ENCODE results near the gene AMH. TPM values are rescaled to one million over a fixed set of nuclear protein-coding genes. Genes with fewer than 3 reads are reported as not detected.

AMH gene
- total and polyA plus RNA-seq, 2 experiments from 2014 or later: 1.9 to 6.8 TPM

GRCh38 chr19:2221918-2222317 is 27.2 kb upstream of the AMH start:
- Histone ChIP-seq H3K27ac (ENCODE audit: low read depth) (no peak overlapping the region), H3K9me2 (ENCODE audit: insufficient read depth) (no peaks in the 10 kb centered on the region)

GRCh38 chr19:2223391-2223790 is 25.7 kb upstream of the AMH start:
- Histone ChIP-seq H4K20me1 (replicated peaks; ENCODE audit: insufficient read depth) (0 out of 2 replicates have a peak, but pooled peaks cover 3% of the 10 kb centered on the region), H3K4me3 (no peak overlapping the region), H3K79me2 (replicated peaks; ENCODE audit: insufficient read depth) (no peaks in the 10 kb centered on the region), H3K9me2 (ENCODE audit: insufficient read depth) (no peaks in the 10 kb centered on the region), H2AFZ (no peak overlapping the region), H3K27ac (ENCODE audit: low read depth) (no peak overlapping the region), H3K36me3 (ENCODE audit: insufficient read depth) (peaks cover 3% of the 10 kb centered on the region; the same call in 1 of the 2 replicates), H3K27me3 (ENCODE audit: insufficient read depth) (no peaks in the 10 kb centered on the region), H3K4me2 (no peak overlapping the region), H3F3A (replicated peaks; ENCODE audit: low read depth) (0 out of 2 replicates have a peak, but pooled peaks cover 4% of the 10 kb centered on the region), H3K4me1 (ENCODE audit: insufficient read depth) (no peaks in the 10 kb centered on the region)
- Mint-ChIP-seq H3K9me3 (no peaks in the 10 kb centered on the region), H3K4me3 (no peak overlapping the region), H3K27me3 (ENCODE audit: insufficient read depth, low read depth, poor library complexity) (peaks cover 11% of the 10 kb centered on the region), H3K27ac (no peak overlapping the region), H3K4me1 (no peaks in the 10 kb centered on the region), H3K36me3 (ENCODE audit: low read depth) (peaks cover 30% of the 10 kb centered on the region)
- ATAC-seq (no peak), DNase-seq (ENCODE audit: low spot score) (no peak)
- TF ChIP-seq EZH2phosphoT487 (IDR thresholded peaks at IDR 0.05; ENCODE audit: unreplicated experiment): no peak
- TF ChIP-seq ETS1 (IDR thresholded peaks at IDR 0.05): no peak
- TF ChIP-seq, protein P1, sequence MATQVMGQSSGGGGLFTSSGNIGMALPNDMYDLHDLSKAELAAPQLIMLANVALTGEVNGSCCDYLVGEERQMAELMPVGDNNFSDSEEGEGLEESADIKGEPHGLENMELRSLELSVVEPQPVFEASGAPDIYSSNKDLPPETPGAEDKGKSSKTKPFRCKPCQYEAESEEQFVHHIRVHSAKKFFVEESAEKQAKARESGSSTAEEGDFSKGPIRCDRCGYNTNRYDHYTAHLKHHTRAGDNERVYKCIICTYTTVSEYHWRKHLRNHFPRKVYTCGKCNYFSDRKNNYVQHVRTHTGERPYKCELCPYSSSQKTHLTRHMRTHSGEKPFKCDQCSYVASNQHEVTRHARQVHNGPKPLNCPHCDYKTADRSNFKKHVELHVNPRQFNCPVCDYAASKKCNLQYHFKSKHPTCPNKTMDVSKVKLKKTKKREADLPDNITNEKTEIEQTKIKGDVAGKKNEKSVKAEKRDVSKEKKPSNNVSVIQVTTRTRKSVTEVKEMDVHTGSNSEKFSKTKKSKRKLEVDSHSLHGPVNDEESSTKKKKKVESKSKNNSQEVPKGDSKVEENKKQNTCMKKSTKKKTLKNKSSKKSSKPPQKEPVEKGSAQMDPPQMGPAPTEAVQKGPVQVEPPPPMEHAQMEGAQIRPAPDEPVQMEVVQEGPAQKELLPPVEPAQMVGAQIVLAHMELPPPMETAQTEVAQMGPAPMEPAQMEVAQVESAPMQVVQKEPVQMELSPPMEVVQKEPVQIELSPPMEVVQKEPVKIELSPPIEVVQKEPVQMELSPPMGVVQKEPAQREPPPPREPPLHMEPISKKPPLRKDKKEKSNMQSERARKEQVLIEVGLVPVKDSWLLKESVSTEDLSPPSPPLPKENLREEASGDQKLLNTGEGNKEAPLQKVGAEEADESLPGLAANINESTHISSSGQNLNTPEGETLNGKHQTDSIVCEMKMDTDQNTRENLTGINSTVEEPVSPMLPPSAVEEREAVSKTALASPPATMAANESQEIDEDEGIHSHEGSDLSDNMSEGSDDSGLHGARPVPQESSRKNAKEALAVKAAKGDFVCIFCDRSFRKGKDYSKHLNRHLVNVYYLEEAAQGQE (IDR thresholded peaks at IDR 0.05; ENCODE audit: unreplicated experiment): no peak
- TF ChIP-seq JUNB (IDR thresholded peaks at IDR 0.05; ENCODE audit: unreplicated experiment): no peak
- TF ChIP-seq CREB1 (CRISPR knock-in tag; IDR thresholded peaks at IDR 0.05; ENCODE audit: low read depth): no peak
- TF ChIP-seq EZH2 (IDR thresholded peaks at IDR 0.05; ENCODE audit: low read depth, unreplicated experiment): no peak
- TF ChIP-seq POLR2AphosphoS5 (IDR thresholded peaks at IDR 0.05; ENCODE audit: low read depth): no peak
- TF ChIP-seq, protein P2, sequence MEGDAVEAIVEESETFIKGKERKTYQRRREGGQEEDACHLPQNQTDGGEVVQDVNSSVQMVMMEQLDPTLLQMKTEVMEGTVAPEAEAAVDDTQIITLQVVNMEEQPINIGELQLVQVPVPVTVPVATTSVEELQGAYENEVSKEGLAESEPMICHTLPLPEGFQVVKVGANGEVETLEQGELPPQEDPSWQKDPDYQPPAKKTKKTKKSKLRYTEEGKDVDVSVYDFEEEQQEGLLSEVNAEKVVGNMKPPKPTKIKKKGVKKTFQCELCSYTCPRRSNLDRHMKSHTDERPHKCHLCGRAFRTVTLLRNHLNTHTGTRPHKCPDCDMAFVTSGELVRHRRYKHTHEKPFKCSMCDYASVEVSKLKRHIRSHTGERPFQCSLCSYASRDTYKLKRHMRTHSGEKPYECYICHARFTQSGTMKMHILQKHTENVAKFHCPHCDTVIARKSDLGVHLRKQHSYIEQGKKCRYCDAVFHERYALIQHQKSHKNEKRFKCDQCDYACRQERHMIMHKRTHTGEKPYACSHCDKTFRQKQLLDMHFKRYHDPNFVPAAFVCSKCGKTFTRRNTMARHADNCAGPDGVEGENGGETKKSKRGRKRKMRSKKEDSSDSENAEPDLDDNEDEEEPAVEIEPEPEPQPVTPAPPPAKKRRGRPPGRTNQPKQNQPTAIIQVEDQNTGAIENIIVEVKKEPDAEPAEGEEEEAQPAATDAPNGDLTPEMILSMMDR (conservative IDR thresholded peaks at IDR 0.05; ENCODE audit: low read depth in 2 of 2): no peak
- no peak for TF ChIP-seq NANOG (IDR thresholded peaks at IDR 0.05; ENCODE audit: borderline replicate concordance)

More at GRCh38 chr19:2221918-2222317, 27.2 kb upstream of the AMH start:
- Histone ChIP-seq H3K36me3 (ENCODE audit: insufficient read depth) (peaks cover 3% of the 10 kb centered on the region; the same call in 1 of the 2 replicates), H3K4me2 (no peak overlapping the region), H3K4me1 (ENCODE audit: insufficient read depth) (no peaks in the 10 kb centered on the region), H4K20me1 (replicated peaks; ENCODE audit: insufficient read depth) (0 out of 2 replicates have a peak, but pooled peaks cover 3% of the 10 kb centered on the region), H3K4me3 (no peak overlapping the region), H3K27me3 (ENCODE audit: insufficient read depth) (no peaks in the 10 kb centered on the region), H2AFZ (no peak overlapping the region), H3K79me2 (replicated peaks; ENCODE audit: insufficient read depth) (no peaks in the 10 kb centered on the region), H3F3A (replicated peaks; ENCODE audit: low read depth) (0 out of 2 replicates have a peak, but pooled peaks cover 4% of the 10 kb centered on the region)
- Mint-ChIP-seq H3K4me1 (no peaks in the 10 kb centered on the region), H3K4me3 (no peak overlapping the region), H3K27me3 (ENCODE audit: insufficient read depth, low read depth, poor library complexity) (peaks cover 11% of the 10 kb centered on the region), H3K36me3 (ENCODE audit: low read depth) (peaks cover 36% of the 10 kb centered on the region), H3K9me3 (no peaks in the 10 kb centered on the region), H3K27ac (no peak overlapping the region; the same call in 1 of the 2 replicates)
- DNase-seq (ENCODE audit: low spot score) (no peak), ATAC-seq (peak; percentile 29)
- TF ChIP-seq, protein P2 (conservative IDR thresholded peaks at IDR 0.05; ENCODE audit: low read depth in 2 of 2): peak in 1 of 2 experiments; percentile 38; a peak in 2 of 4 replicates
- TF ChIP-seq JUNB (IDR thresholded peaks at IDR 0.05; ENCODE audit: unreplicated experiment): no peak

Measured in GM23338 (cell line).